GM21825 (cell line): ENCODE data around the gene ANKDD1A.

Source experiments
- ATAC-seq: cut with Tn5 transposase; IDR thresholded peaks from one replicate; pipeline ENCODE4 v1.9.1; 2021; ENCODE audit warnings: mild to moderate bottlenecking, moderate library complexity; ENCODE audit not compliant: unreplicated experiment

The ANKDD1A gene

GRCh38 chr15:64895285-64896065 lies 16.2 kb upstream of the ANKDD1A start:
- no peak for ATAC-seq

- no peak for ATAC-seq
Observed at GRCh38 chr15:64896371-64897069, 15.2 kb upstream of the ANKDD1A start.

- no peak for ATAC-seq
Observed at GRCh38 chr15:64897345-64897985, 14.2 kb upstream of the ANKDD1A start.

GRCh38 chr15:64898406-64898805 lies 13.3 kb upstream of the ANKDD1A start:
- ATAC-seq: no peak

- no peak for ATAC-seq
Observed at GRCh38 chr15:64901141-64901540, 10.6 kb upstream of the ANKDD1A start.

- no peak for ATAC-seq
Observed at GRCh38 chr15:64901914-64902313, 9.8 kb upstream of the ANKDD1A start.

- ATAC-seq: no peak
Observed at GRCh38 chr15:64902863-64903262, 8.8 kb upstream of the ANKDD1A start.

- no peak for ATAC-seq
Observed at GRCh38 chr15:64903326-64903950, 8.3 kb upstream of the ANKDD1A start.

- ATAC-seq: no peak
Observed at GRCh38 chr15:64904189-64904588, 7.5 kb upstream of the ANKDD1A start.

GRCh38 chr15:64905119-64905831 lies 6.4 kb upstream of the ANKDD1A start:
- ATAC-seq: no peak

GRCh38 chr15:64905941-64906340 lies 5.8 kb upstream of the ANKDD1A start:
- ATAC-seq: no peak

GRCh38 chr15:64906402-64906801 lies 5.3 kb upstream of the ANKDD1A start:
- no peak for ATAC-seq

- ATAC-seq: no peak
Observed at GRCh38 chr15:64907991-64908390, 3.7 kb upstream of the ANKDD1A start.

- no peak for ATAC-seq
Observed at GRCh38 chr15:64909546-64909945, 2.2 kb upstream of the ANKDD1A start.

GRCh38 chr15:64912379-64913325 lies 950 bp downstream of the ANKDD1A start:
- no peak for ATAC-seq

- ATAC-seq: no peak
Observed at GRCh38 chr15:64915518-64916227, 4.0 kb downstream of the ANKDD1A start.

GRCh38 chr15:64916365-64916764 lies 4.7 kb downstream of the ANKDD1A start:
- no peak for ATAC-seq

- ATAC-seq: no peak
Observed at GRCh38 chr15:64917211-64917610, 5.5 kb downstream of the ANKDD1A start.

GRCh38 chr15:64919721-64920120 lies 8.0 kb downstream of the ANKDD1A start:
- ATAC-seq: no peak
